Stimulated activated CD8-positive, alpha-beta memory T cell treated with anti-CD3 and anti-CD28 coated beads, Interleukin-12 subunit alpha, Interleukin-12 subunit beta, amount 100 ng/mL, for 24 hours (primary cell): ENCODE measurements around the gene TNS3.

Experiments used
- DNase-seq: peaks from one replicate; pipeline ENCODE4 v3.0.0-alpha.2; 2020; ENCODE audit errors: extremely low read depth

The TNS3 gene

GRCh38 chr7:47329320-47329926 is 252.5 kb downstream of the TNS3 start:
- no peak for DNase-seq

DNA sequence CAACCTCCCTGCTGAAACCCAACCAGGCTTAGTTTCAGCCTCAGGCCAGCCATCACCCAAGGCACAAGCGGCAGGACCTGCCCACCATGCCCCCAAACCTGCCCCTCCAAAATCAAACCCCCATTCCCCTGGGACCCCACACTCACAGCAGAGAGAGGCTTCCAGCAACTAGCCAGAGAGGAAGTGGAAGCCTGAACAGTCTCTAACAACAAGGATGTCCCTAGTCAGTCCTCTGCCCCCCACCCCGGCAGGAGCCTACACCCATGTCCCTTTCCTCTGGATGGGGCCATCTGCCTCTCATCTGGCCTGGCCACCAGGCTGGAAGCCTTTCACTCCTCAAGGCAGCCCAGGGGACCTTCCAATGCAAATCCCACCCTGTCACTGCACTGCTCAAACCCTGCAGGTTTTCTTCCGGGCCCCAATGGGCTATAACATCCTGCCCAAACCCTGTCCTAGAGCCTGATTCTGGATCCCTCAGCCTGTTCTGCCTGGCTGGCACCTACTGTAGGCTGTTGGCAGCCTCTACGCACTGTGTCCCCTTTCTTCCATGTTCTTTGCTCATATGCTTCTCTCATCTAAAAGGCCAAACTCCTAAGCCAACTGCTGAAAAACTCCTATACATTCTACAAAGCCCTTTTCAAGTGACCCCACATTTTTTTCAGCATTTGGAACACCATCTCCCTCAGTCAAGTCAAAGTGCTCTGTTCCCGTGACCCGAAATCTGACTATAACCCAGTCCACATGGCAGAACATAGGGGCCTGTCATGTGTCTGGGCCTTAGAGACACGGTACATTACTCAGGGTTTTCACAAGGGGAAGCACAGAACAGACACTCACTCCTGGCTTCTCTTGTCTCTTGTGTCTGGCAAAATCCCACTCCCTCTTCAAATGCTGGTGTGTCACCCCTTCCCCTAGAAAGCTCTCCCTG is 253.3 kb downstream of the TNS3 start:
- no peak for DNase-seq

- DNase-seq, result no peak
These were observed 254.1 kb downstream of the TNS3 start for GRCh38 chr7:47327698-47328391.

DNA sequence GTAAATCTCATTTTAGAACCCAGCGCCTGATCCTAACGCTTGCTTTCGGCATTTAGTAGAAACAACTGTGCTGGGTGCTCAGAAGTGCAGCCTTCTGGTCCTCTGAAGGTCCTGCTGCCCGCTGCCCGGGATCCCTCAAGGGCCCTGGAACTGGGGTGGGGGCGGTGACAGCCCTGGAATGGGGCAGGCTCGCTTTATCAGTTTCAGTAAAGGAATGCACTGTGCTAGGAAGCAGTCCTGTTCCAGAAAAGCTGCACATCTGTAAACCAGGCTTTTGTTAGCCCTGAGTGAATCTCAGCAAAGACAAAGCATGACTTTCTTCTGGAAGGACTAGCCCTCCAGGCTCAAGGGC is 254.6 kb downstream of the TNS3 start:
- no peak for DNase-seq

DNA sequence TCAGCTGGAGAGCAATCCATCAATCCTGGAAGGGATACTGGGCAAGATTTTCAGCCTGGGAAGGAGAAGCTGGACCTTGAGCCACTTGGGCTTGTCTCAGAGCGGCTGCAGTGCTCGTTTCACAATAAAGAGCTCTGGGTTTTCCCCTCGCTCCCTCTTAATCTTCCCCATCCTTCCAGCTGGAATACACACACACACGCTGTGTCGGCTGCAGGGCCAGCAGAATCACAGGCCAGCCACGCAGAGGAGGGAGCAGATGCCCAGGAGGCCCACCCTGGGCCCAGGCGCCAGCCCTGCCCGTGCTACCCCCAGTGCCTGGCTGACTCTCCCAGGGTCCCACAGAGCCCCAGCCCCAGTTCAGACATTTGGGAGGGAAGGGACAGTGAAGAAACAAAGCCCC is 255.1 kb downstream of the TNS3 start:
- DNase-seq, result no peak

- DNase-seq, result no peak
These were observed 255.7 kb downstream of the TNS3 start for GRCh38 chr7:47326220-47326619.

DNA sequence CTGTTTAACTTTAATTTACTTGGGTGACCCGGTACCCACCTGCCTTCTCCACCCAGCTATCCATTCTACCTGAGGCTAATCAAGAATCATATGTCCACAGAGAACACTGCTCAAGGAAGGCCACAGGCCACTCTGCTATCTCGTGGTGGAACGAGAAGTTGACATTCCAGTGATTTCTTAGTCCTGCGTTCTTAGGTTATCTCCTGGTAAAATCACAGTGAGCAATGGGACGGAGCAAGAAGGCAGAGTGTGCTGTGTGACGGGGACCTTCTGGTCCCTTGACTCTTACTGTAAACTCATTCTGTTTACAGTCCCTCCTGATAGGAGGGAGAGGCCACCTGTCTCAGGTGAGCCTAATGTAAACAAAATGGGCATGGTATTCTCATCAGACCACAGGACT is 256.6 kb downstream of the TNS3 start:
- DNase-seq, result no peak

- DNase-seq, result no peak
These were observed 258.0 kb downstream of the TNS3 start for GRCh38 chr7:47323904-47324303.

DNA sequence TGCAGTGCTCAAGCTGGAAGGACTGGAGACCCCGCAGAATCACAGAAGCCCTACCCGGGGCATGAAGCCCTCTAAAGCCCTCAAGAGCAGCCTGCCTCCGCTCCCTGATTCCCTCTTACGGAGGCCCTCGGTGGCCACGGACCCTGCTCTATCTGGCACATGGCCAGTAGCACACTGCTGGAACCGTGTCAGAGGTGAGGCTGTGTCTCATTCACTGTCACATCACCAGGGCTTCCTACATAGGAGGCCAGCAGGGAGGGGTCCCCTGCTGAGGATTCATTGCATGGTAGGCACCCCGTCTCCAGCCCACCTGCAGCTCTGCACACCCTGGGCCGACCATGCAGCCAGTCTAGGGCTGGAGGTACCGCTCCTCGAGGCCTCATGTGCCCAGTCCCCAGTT is 259.2 kb downstream of the TNS3 start:
- DNase-seq, result no peak

DNA sequence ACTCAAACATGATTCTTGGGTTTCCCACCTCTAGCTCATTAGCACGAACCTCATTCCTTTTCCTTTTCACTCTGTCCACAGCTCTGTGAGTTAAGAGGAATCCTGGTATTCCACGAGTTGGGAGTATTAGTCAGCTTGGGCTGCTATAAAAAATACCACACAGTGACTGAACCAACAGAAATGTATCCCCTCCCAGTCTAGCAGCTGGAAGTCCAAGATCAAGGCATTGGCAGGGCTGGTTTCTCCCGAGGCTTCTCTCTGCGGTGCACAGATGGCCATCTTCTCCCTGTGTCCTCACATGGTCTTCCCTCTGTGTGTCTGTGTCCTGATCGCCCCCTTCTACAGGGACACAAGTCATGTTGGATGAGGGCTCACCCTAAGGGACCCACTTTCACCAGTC is 261.6 kb downstream of the TNS3 start:
- DNase-seq, result no peak

GRCh38 chr7:47318395-47319182 is 263.3 kb downstream of the TNS3 start:
- DNase-seq, result no peak

DNA sequence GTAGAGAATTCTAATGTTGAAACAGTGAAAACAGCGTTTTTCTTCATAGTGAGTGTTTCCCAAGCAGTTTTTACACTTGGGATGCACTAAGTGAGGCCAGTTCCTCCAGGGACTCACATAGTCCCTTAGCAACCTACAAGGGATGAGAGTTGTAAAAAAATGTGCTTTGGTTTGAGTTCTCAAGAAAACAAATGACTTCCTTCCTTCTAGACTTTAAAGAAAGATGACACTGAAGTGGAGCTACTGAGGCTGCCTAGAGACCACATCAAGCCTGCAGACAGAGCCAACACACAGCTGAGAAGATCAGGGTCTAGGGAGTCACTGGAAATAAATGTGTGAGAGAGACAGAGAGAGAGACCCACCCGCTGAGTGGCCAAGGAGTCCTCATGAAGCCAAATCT is 264.4 kb downstream of the TNS3 start:
- no peak for DNase-seq

DNA sequence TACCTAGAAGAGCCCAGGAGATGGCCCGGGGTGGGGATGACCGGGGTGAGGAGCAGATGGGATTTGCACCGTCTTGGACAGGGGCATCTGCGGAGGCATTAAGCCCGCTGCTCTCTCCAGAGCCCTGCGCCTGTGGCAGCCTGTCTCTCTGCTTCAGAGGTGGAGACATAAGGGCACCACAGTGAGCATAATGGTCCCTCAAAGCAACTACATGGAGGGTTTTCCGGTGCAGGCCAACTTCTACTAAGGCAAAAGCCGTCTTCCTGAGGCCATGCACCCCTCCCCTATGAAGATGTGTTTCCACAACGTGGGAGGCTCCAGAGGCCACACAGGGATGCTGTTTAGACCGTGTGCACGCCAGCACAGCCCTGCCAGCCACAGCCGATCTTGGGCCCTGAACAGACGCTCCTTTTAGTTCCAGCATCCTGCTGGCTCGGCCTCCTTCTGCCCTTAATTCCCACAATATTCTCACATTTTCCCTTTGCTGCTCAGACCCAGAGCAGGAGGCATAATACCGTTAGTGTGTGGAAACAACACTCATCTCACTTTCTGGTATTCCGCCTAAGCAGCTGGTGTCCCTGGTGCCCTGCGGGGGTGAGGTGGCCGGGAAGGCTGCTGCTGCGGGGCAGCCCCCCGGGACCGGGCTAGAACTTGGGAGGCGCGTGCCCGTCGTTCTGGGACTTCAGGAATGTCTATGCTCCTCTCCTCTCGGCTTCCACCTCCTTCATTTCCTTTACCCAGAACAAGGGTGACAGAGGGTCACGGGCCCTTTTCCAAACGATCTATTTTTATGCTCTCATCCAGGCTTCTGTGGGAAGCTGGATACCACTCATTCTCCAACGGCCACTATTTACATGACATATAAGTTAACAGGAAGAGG is 266.9 kb downstream of the TNS3 start:
- no peak for DNase-seq

DNA sequence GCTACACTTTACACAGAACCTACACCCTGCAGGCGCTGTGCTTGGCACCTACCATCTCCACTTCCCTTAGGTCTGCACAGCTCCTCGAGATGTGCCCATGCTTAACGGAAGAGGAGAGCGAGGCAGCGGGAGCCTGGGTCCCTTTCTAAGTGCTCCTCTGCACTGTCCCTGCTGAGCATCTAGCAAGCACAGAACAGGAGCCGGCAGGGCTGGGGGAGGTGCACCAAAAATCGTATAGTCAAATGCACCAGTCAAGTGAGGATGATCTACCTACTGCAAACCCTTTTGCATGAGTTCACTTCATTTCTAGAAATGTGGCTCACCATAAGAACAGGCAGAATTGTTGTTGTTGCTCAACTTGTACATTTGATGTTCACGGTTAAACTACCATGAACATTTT is 267.7 kb downstream of the TNS3 start:
- DNase-seq, result no peak

- no peak for DNase-seq
These were observed 268.3 kb downstream of the TNS3 start for GRCh38 chr7:47313564-47313963.

DNA sequence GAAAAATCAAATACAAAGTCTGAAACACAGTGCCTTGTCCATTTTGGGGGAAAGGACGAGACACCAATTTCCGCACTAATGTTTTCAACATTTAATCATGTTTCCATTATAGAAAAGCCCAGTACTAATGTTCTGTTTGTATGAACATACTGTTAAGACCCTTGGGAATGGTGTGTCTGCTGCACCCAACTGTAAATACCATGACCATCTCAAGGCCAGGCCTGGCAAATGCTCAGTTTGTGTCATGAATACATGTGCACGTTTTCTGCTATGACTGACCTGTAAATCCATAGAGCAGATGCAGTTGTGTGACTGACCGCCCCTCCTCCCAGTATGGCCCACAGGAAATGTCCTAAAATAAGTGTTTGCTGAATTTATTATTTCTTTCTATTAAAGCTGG is 270.0 kb downstream of the TNS3 start:
- no peak for DNase-seq

DNA sequence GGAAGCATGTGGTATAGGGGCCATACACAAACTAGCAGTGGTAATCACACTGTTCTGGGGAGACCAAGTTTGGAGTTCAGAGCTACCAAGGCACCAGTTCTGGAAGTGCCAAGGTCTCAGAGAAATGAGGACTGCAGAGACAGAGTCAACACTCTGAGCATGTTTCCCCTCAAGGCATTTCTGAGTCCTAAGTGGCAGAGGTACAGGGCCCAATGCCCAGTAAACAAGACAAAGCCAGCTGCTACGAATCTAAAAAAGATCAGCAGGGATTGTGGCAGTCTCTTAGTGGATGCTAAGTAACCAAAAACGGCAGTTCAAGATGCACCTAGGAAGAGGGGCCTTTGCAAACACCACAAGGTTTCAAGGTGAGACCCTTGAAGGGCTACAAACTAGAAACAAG is 271.9 kb downstream of the TNS3 start:
- no peak for DNase-seq

DNA sequence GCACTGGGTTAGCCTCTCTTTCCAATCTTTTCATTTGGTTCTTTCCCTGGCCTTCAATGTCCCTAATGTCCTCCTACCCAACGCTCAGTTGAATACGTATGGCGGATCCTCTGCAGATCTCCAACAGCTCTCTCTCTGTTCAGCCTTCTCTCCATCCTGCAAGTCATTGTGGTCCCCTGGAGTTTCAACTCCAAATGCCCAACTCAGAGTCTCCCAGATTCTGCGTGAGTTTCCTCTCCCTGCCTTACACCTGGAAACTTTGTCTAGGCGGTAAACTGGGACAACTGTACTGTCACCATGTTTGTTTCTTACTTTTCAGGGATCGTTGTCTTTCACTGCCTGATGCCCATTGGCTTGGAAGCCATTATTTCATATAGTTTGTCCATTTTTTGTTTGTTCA is 273.1 kb downstream of the TNS3 start:
- no peak for DNase-seq

- no peak for DNase-seq
These were observed 274.6 kb downstream of the TNS3 start for GRCh38 chr7:47307311-47307710.

DNA sequence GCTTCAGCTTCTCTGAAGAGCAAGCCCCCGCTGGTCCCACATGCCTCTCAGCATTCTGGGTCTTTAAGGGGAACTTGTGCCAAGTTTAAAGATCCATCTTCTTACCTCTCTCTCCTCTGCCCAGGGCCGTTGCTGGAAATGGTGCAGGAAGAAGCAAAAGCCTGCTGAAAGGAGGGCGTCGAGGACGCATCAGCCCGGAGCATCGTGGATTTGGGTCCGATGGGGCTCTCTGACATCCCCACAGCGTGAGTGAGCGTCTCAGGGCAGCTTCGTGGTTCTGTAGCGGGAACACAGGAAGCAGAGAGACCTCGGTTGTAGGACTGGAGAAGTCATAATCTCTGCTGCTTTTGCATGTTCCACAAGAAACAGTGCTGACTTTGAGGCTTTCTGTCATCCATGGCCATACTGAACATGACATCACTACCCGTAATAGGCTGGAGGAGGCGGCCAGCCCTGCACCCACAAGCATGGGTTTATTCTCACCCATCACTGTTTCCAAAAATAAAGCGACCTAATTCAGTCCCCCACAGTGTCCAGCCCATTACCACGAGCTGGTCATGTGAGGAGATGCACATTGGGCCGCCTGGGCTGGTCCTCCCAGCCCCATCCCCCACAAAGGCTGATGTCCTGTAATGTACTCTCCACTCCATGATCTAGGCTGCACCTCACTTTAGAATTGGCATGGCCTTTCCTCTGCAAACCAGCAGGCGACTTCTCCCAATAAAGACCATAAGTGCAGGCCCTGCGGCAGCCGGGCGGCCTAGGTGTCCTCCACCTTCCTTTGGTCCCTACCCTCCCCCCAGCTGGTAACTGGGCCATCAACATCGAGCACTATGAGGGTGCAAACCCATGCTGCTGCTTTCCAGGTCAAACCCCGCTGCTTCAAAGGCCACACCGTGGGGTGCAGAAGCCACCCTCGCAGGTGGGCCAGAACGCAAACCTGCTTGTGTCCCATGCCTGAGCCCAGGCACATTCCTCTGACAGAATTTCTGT is 276.9 kb downstream of the TNS3 start:
- DNase-seq, result no peak
